ENCODE results near the gene GTPBP4.
"Not testable (repeated sequence)": the region's sequence is repeated elsewhere in the genome, so short reads cannot be mapped to it uniquely, and the experiment has no call there.

Gene GTPBP4

GRCh38 chr10:1034758-1035157 lies 46.5 kb downstream of the GTPBP4 start:
- DNase-seq (ENCODE audit: low read depth): no peak
- no peak for TF ChIP-seq CTCF (IDR thresholded peaks at IDR 0.05; ENCODE audit: insufficient read depth, low read depth, low read length, missing control alignments)

GRCh38 chr10:1035201-1035600 lies 47.0 kb downstream of the GTPBP4 start:
- no peak for DNase-seq (ENCODE audit: low read depth)
- no peak for TF ChIP-seq CTCF (IDR thresholded peaks at IDR 0.05; ENCODE audit: insufficient read depth, low read depth, low read length, missing control alignments)
- no peak overlapping the region for H3K4me3 ChIP-seq (ENCODE audit: low read depth, low read length)

More at GRCh38 chr10:1034758-1035157, 46.5 kb downstream of the GTPBP4 start:
- no peak overlapping the region for H3K4me3 ChIP-seq (ENCODE audit: low read depth, low read length)

GRCh38 chr10:1036341-1036791 lies 48.1 kb downstream of the GTPBP4 start:
- DNase-seq (ENCODE audit: low read depth): peak; percentile 82
- TF ChIP-seq CTCF (IDR thresholded peaks at IDR 0.05; ENCODE audit: insufficient read depth, low read depth, low read length, missing control alignments): no peak
- no peak overlapping the region for H3K4me3 ChIP-seq (ENCODE audit: low read depth, low read length)

GRCh38 chr10:1037098-1037497 lies 48.9 kb downstream of the GTPBP4 start:
- no peak for DNase-seq (ENCODE audit: low read depth)
- no peak for TF ChIP-seq CTCF (IDR thresholded peaks at IDR 0.05; ENCODE audit: insufficient read depth, low read depth, low read length, missing control alignments)
- H3K4me3 ChIP-seq (ENCODE audit: low read depth, low read length): no peak overlapping the region

- not testable (repeated sequence) for H3K4me3 ChIP-seq (ENCODE audit: low read depth, low read length); DNase-seq (ENCODE audit: low read depth)
These were observed 50.5 kb downstream of the GTPBP4 start for GRCh38 chr10:1038769-1039168.

- TF ChIP-seq CTCF (IDR thresholded peaks at IDR 0.05; ENCODE audit: insufficient read depth, low read depth, low read length, missing control alignments): no peak
- no peak overlapping the region for H3K4me3 ChIP-seq (ENCODE audit: low read depth, low read length)
- no peak for DNase-seq (ENCODE audit: low read depth)
These were observed 51.9 kb downstream of the GTPBP4 start for GRCh38 chr10:1040133-1040532.

- TF ChIP-seq CTCF (IDR thresholded peaks at IDR 0.05; ENCODE audit: insufficient read depth, low read depth, low read length, missing control alignments): no peak
- no peak overlapping the region for H3K4me3 ChIP-seq (ENCODE audit: low read depth, low read length)
- DNase-seq (ENCODE audit: low read depth): no peak
These were observed 53.3 kb downstream of the GTPBP4 start for GRCh38 chr10:1041514-1041913.

All from GM12865 (cell line).